Astrocyte of the cerebellum (primary cell): Measurements from ENCODE around the gene CSGALNACT2.

Experiments
- DNase-seq: peaks from one replicate; pipeline ENCODE4 v3.0.0-alpha.2; 2011; ENCODE audit warnings: low read depth
- H3K4me3 ChIP-seq: 2 replicates; pipeline ENCODE4 v1.5.1; 2011; ENCODE audit warnings: mild to moderate bottlenecking, low read depth, low read length, moderate library complexity
- CTCF ChIP-seq: IDR thresholded peaks from 2 replicates; pipeline ENCODE4 v1.5.1; 2012; ENCODE audit warnings: low read length, low read depth, moderate library complexity, mild to moderate bottlenecking; ENCODE audit errors: missing control alignments
- in situ Hi-C: cut with HindIII; loops from 2 replicates; pipeline ENCODE4 v1.10.0; 2017; ENCODE audit warnings: low sequenced_read_pairs

CSGALNACT2 gene

GRCh38 chr10:43120929-43121314 lies 17.3 kb upstream of the CSGALNACT2 start:
- no peak for TF ChIP-seq CTCF
- no peak for DNase-seq
- in situ Hi-C loops = no loop called here
- no peak overlapping the region for H3K4me3 ChIP-seq

GRCh38 chr10:43121444-43121843 lies 16.8 kb upstream of the CSGALNACT2 start:
- in situ Hi-C loops = no loop called here

DNA sequence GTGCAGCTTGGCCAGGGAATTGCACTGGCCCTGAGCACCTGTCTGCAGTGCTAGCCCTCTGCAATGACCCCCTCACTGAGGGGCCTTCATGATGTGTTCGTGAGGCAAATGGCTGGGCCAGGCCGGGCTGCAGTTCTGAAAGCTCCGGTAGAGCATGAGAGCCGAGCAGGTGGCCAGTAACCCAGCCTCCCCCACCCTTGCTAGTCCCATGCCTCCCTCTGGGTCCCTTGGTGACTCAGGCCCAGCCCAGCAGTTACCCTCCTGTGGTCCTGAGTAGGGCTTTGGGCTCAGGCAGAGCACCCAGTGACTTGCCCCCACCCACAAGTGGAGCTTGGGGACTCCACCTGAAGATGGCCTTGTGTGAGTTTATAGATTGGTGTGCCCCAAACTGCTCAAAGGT lies 16.1 kb upstream of the CSGALNACT2 start:
- in situ Hi-C loops = no loop called here
- no peak overlapping the region for H3K4me3 ChIP-seq
- no peak for TF ChIP-seq CTCF
- DNase-seq = no peak

More at GRCh38 chr10:43121444-43121843, 16.8 kb upstream of the CSGALNACT2 start:
- no peak for DNase-seq
- H3K4me3 ChIP-seq = no peak overlapping the region
- TF ChIP-seq CTCF = no peak

DNA sequence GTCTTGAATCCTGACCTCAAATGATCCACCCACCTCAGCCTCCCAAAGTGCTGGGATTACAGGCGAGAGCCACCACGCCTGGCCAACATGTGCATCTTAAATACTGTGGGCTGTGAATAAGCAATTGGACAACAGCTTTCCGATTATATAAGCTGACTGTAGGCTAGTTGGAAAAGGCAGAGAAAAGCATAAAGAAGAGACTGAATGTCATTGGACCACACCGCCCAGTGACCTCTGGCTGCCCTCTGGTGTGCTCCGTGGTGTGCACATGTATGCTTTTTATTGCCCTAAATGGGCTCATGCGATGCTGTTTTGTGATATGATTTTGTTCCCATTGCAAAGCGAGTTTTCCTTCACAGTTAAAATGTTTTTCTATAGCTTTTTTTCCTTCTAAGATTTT lies 15.4 kb upstream of the CSGALNACT2 start:
- DNase-seq = no peak
- TF ChIP-seq CTCF = no peak
- in situ Hi-C loops = no loop called here
- no peak overlapping the region for H3K4me3 ChIP-seq

- DNase-seq = no peak
- no peak for TF ChIP-seq CTCF
- in situ Hi-C loops = no loop called here
- H3K4me3 ChIP-seq = no peak overlapping the region
Measured at GRCh38 chr10:43123361-43124093, 14.7 kb upstream of the CSGALNACT2 start.

DNA sequence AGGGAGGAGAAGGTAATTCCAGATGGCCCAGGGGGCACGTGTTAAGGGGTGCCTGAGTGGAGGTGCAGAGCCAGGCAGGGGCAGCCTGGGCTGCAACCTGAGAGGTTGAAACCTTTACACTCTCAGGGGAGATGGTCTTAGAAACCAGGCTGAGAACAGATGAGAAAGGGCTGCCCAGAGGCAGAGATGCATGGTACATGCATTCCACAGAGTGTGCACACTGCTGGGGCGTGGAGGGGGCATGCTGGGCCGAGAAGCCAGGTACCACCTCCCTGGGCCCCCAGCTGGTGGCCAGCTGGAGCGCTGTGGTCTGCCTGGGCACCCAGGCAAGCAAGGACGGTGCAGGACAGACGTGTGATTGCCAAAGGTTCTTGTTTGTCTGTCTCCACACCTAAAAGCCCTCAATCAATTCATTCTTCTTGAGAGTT lies 14.1 kb upstream of the CSGALNACT2 start:
- TF ChIP-seq CTCF = no peak
- in situ Hi-C loops = no loop called here
- H3K4me3 ChIP-seq = no peak overlapping the region
- DNase-seq = no peak
